Activated CD4-positive, alpha-beta memory T cell treated with anti-CD3 and anti-CD28 coated beads, Interleukin-2, amount 10 ng/mL, durations not matched to agents 7 days and 5 days (primary cell): Measurements from ENCODE around the gene C1QTNF1. TPM values are rescaled to one million over a fixed set of nuclear protein-coding genes. Genes with fewer than 3 reads are reported as not detected.
"Not testable (repeated sequence)": the region's sequence is repeated elsewhere in the genome, so short reads cannot be mapped to it uniquely, and the experiment has no call there.

Experiments used
- CTCF ChIA-PET: fragments of 350-600 bp; sonication (Branson Sonifier 250); formaldehyde crosslinking; loops from one replicate; lab custom pipeline; 2021; ENCODE audit warnings: antibody characterized with exemption, inconsistent platforms; lab: Charles Lee
- POLR2A ChIA-PET: fragments of 350-600 bp; sonication (Branson Sonifier 250); formaldehyde crosslinking; loops from one replicate; lab custom pipeline; 2021; ENCODE audit warnings: antibody characterized with exemption; lab: Charles Lee
- DNase-seq: peaks from one replicate; pipeline ENCODE4 v3.0.0-alpha.2; 2020
- H3K27ac Mint-ChIP-seq: one replicate; pipeline ENCODE4 v1.8.0; 2021; ENCODE audit warnings: mild to moderate bottlenecking, mixed read lengths
- H3K27me3 Mint-ChIP-seq: one replicate; pipeline ENCODE4 v1.8.0; 2021; ENCODE audit warnings: mixed read lengths
- H3K36me3 Mint-ChIP-seq: one replicate; pipeline ENCODE4 v1.8.0; 2021; ENCODE audit warnings: low read depth, mixed read lengths
- H3K4me1 Mint-ChIP-seq: one replicate; pipeline ENCODE4 v1.8.0; 2021; ENCODE audit warnings: mixed read lengths
- H3K4me3 Mint-ChIP-seq: one replicate; pipeline ENCODE4 v1.8.0; 2021; ENCODE audit warnings: mild to moderate bottlenecking, mixed read lengths
- H3K9me3 Mint-ChIP-seq: one replicate; pipeline ENCODE4 v1.8.0; 2021; ENCODE audit warnings: mixed read lengths
- total RNA-seq, 2 experiments: library from RNA; stranded (reverse); gene quantifications; one replicate each; pipeline ENCODE4 v1.2.3, GENCODE V29; 2021

Gene C1QTNF1
- total RNA-seq, 2 experiments from 2014 or later, result not detected

DNA sequence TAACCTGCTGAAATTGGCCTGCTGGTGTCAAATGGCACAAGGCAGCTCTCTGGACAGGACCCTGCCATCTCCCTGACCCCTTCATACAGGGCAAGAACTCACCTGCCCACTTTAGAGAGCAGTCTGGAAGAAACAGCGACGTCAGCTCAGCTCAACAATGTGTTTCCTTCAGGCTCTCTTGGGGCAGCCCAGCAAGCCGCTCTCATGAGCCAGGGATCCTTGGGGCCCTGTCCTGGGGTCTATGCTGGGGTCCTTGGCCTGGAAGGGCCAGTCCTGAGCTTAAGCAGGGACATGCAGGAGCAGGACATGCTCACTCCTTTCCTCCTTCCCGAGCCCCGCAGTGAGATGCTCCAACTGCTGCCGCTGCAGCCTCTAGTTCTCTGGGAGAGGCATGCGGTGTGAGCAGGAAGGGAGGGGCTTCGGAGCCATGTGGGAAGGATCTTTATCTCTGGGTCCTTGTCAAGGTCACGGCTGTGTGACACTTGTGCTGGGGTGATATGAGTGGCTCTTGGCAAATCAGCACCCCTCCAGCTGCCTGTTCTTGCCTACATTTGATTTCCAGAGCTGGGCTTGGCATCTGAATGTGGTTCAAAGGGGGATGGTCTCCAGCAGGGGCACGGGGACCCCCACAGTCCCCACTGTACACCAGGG is 3.4 kb downstream of the C1QTNF1 start:
- H3K4me1 Mint-ChIP-seq, result peaks cover 13% of the 10 kb centered on the region
- ChIA-PET CTCF (interaction anchor here (0.6 kb wide), 1 partner anchor 34 kb away, joined by 3 read pairs; no protein-coding TSS in a partner anchor), POLR2A (no interaction called here)
- no peak overlapping the region for H3K27ac Mint-ChIP-seq
- no peaks in the 10 kb centered on the region for H3K36me3 Mint-ChIP-seq
- no peaks in the 10 kb centered on the region for H3K9me3 Mint-ChIP-seq
- DNase-seq, result no peak
- H3K27me3 Mint-ChIP-seq, result peaks cover 52% of the 10 kb centered on the region
- H3K4me3 Mint-ChIP-seq, result no peak overlapping the region

GRCh38 chr17:79027925-79028491 is 4.0 kb downstream of the C1QTNF1 start:
- no peaks in the 10 kb centered on the region for H3K9me3 Mint-ChIP-seq
- H3K36me3 Mint-ChIP-seq, result no peaks in the 10 kb centered on the region
- ChIA-PET POLR2A (no interaction called here), CTCF (interaction anchor here (0.6 kb wide), 1 partner anchor 33 kb away, joined by 3 read pairs; no protein-coding TSS in a partner anchor)
- no peak overlapping the region for H3K4me3 Mint-ChIP-seq
- H3K27me3 Mint-ChIP-seq, result peaks cover 49% of the 10 kb centered on the region
- H3K27ac Mint-ChIP-seq, result no peak overlapping the region
- peaks cover 13% of the 10 kb centered on the region for H3K4me1 Mint-ChIP-seq
- DNase-seq, result no peak

DNA sequence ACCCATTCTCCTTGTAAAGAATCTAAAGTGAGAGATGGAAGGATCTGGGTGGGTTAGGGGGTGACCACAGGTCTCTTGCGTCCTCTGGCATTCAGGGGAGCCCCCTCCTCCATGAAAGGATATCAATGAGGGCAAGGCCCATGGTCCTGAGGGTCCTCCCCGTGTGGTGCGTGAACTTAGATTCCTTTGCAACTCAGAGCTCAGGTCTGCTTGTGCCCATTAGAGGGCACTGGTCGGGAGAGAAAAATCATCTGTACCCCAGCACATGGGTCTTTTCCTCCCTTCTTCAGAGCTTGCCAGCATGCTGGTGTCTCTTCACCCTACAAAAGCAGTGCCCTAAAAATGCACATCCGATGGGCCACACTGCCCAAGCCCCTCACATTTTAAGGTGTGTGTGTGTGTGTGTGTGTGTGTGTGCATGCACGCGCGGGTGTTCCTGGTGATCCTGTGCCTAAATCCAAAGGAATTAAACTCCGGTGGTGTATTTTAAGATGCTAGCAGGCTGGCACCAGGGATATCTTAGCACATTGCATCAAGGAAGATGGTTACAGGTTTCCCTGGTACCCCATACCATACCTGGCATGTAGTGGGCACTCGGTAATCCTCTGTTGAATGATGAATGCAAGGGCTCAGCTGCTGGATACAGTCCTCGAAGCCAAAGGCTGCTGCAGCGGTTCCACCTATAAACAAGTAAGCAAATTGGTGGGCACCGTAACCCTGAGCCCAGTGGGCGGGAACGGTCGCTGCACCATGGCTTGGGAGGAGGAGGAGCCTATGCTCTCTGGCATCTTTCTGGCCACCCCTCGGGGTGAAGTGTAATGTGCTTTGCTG is 4.7 kb downstream of the C1QTNF1 start:
- Mint-ChIP-seq H3K27me3 (peaks cover 42% of the 10 kb centered on the region), H3K9me3 (no peaks in the 10 kb centered on the region), H3K27ac (no peak overlapping the region), H3K36me3 (no peaks in the 10 kb centered on the region), H3K4me1 (peaks cover 11% of the 10 kb centered on the region), H3K4me3 (no peak overlapping the region)
- CTCF ChIA-PET, result no interaction called here
- POLR2A ChIA-PET, result no interaction called here
- no peak for DNase-seq

DNA sequence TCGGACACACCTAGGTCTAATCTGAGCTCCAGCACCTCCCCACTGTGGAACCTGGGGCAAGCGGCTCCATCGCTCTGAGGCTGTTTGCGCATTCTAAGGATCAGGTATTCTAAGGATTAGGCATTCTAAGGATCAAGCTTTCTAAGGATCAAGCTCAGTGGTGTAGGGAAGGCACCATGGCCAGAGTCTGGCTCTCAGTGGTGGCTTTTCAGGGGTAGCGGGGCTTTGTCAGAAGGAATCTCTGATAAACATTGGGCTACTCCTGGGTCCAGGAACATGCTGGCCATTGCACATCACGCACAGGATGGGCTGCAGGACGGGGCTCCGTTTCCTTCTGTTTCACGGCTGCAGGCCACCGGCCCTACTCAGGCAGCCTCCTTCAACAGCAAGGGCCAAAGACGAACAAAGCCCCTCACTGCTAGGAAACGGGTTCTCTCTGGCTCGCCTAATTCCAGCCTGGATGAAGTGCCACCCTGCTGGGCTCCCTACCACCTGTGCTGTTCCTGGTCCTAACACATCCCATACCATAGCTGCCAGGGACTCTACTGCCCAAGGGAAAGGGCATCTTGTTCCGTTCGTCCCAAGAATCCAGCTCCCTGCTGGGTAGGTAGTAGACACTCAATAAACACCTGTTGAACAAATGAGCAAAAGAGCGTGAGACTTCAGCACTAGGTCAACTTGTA is 5.5 kb downstream of the C1QTNF1 start:
- peaks cover 38% of the 10 kb centered on the region for H3K27me3 Mint-ChIP-seq
- peaks cover 8% of the 10 kb centered on the region for H3K4me1 Mint-ChIP-seq
- POLR2A ChIA-PET, result no interaction called here
- no peak for DNase-seq
- no peak overlapping the region for H3K27ac Mint-ChIP-seq
- H3K4me3 Mint-ChIP-seq, result no peak overlapping the region
- CTCF ChIA-PET, result interaction anchor here (1.2 kb wide), 1 partner anchor 8 kb away, joined by 3 read pairs; no protein-coding TSS in a partner anchor
- no peaks in the 10 kb centered on the region for H3K9me3 Mint-ChIP-seq
- no peaks in the 10 kb centered on the region for H3K36me3 Mint-ChIP-seq

GRCh38 chr17:79030636-79031035 is 6.7 kb downstream of the C1QTNF1 start:
- H3K36me3 Mint-ChIP-seq, POLR2A ChIA-PET, H3K9me3 Mint-ChIP-seq, DNase-seq, H3K4me1 Mint-ChIP-seq, H3K27ac Mint-ChIP-seq, H3K4me3 Mint-ChIP-seq: not testable (repeated sequence)
- H3K27me3 Mint-ChIP-seq, result peaks cover 28% of the 10 kb centered on the region
- CTCF ChIA-PET, result interaction anchor here (0.7 kb wide), 1 partner anchor 1046 kb away, joined by 4 read pairs; no protein-coding TSS in a partner anchor

- POLR2A ChIA-PET, result no interaction called here
- Mint-ChIP-seq H3K4me3 (no peak overlapping the region), H3K4me1 (no peaks in the 10 kb centered on the region), H3K27ac (no peak overlapping the region), H3K36me3 (no peaks in the 10 kb centered on the region), H3K9me3 (no peaks in the 10 kb centered on the region), H3K27me3 (peaks cover 18% of the 10 kb centered on the region)
- CTCF ChIA-PET, result no interaction called here
- no peak for DNase-seq
Observed at GRCh38 chr17:79031996-79032875, 8.3 kb downstream of the C1QTNF1 start.

DNA sequence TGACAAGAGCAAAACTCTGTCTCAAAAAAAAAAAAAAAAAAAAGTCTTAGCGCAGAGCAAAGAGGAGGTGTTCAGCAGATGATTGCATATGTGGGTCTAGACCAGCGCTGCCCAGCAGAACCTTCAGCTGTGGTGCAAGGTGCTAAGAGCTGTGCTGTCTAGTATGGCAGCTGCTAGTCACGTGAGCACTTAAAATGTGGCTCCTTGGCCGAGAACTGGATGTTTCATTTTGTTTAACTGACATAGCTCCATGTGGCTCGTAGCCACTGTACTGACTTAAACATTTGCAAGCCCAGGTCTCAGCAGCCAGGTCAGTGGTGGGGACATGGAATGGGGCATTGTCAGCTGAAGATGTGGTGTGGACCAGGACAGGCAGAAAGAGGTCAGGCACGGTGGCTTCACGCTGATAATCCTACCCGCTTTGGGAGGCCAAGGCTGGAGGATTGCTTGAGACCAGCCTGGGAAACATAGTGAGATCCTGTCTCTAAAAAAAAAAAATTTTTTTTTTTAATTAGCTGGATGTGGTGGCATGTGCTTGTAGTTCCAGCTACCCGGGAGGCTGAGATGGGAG is 9.2 kb downstream of the C1QTNF1 start:
- POLR2A ChIA-PET, result no interaction called here
- Mint-ChIP-seq H3K9me3 (no peaks in the 10 kb centered on the region), H3K27me3 (peaks cover 15% of the 10 kb centered on the region), H3K36me3 (no peaks in the 10 kb centered on the region), H3K4me3 (no peak overlapping the region), H3K4me1 (no peaks in the 10 kb centered on the region), H3K27ac (no peak overlapping the region)
- DNase-seq, result no peak
- CTCF ChIA-PET, result no interaction called here

DNA sequence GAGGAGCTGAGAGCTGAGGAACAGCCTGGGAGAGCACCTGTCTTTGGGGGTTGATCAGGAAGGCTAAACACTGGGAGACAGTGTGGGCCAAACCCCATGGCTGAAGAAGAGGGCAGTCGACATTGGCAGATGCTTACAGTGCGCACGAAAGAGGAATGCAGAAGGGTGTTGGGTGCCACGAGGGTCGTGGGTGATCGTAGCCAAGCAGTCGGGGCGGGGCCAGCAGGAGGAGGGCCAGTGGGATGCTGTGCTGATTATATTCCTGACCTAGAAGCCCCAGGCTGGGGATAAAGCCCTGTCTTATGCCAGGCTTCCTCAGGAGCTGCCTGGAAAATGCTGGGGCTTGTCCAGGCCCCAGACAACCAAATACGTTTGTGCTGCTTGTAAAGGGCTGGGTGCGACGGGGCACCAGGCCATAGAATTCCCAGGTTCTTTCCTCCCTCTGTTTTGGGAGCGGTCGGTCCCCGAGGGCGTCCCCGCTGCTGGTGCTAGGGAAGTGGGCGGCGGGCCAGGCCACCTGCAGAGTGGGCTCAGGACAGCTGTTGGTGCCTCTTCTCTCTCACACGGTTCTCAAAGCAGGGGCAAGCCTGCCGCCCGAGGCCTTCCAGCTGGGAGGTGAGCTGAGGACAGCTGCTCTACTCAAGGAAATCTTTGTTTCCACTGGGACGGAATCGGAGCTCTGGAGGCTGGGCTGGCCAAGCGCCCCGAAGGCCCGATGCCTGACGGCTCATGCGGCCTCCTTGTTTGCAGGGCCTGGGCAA is 10.0 kb downstream of the C1QTNF1 start:
- H3K27me3 Mint-ChIP-seq, result peaks cover 9% of the 10 kb centered on the region
- ChIA-PET POLR2A (no interaction called here), CTCF (no interaction called here)
- DNase-seq, result no peak
- no peak overlapping the region for H3K27ac Mint-ChIP-seq
- H3K4me3 Mint-ChIP-seq, result no peak overlapping the region
- H3K36me3 Mint-ChIP-seq, result no peaks in the 10 kb centered on the region
- H3K4me1 Mint-ChIP-seq, result no peaks in the 10 kb centered on the region
- H3K9me3 Mint-ChIP-seq, result no peaks in the 10 kb centered on the region

GRCh38 chr17:79034931-79035485 is 11.0 kb downstream of the C1QTNF1 start:
- ChIA-PET CTCF (interaction anchor here (1.9 kb wide), 1 partner anchor 10 kb away, joined by 6 read pairs; no protein-coding TSS in a partner anchor), POLR2A (no interaction called here)
- Mint-ChIP-seq H3K27ac (no peak overlapping the region), H3K4me1 (no peaks in the 10 kb centered on the region), H3K9me3 (no peaks in the 10 kb centered on the region), H3K27me3 (peaks cover 5% of the 10 kb centered on the region), H3K4me3 (no peak overlapping the region), H3K36me3 (no peaks in the 10 kb centered on the region)
- no peak for DNase-seq

- H3K27me3 Mint-ChIP-seq, result peaks cover 5% of the 10 kb centered on the region
- ChIA-PET CTCF (interaction anchor here (1.9 kb wide), 1 partner anchor 9 kb away, joined by 6 read pairs; no protein-coding TSS in a partner anchor), POLR2A (no interaction called here)
- no peaks in the 10 kb centered on the region for H3K4me1 Mint-ChIP-seq
- H3K36me3 Mint-ChIP-seq, result no peaks in the 10 kb centered on the region
- no peaks in the 10 kb centered on the region for H3K9me3 Mint-ChIP-seq
- H3K27ac Mint-ChIP-seq, result no peak overlapping the region
- DNase-seq, result no peak
- H3K4me3 Mint-ChIP-seq, result no peak overlapping the region
Observed at GRCh38 chr17:79035686-79036085, 11.7 kb downstream of the C1QTNF1 start.

DNA sequence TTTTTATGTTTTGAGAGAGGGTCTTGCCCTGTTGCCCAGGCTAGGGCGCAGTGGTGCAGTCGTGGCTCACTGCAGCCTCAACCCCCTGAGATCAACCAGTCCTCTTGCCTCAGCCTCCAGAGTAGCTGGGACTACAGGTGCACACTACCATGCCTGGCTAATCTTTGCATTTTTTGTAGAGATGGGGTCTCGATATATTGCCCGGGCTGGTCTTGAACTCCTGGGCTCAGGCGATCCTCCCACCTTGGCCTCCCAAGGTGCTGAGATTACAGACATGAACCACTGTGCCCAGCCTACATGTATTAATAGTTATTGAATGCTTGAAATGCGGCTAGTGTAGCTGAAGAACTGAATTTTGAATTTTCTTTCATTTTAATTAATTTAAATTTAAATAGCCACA is 12.2 kb downstream of the C1QTNF1 start:
- Mint-ChIP-seq H3K27me3 (peaks cover 5% of the 10 kb centered on the region), H3K4me3 (no peak overlapping the region), H3K4me1 (no peaks in the 10 kb centered on the region), H3K27ac (no peak overlapping the region), H3K9me3 (no peaks in the 10 kb centered on the region), H3K36me3 (no peaks in the 10 kb centered on the region)
- ChIA-PET POLR2A (no interaction called here), CTCF (interaction anchor here (0.6 to 1.9 kb wide), 2 partner anchors 9 to 49 kb away, joined by 3 to 6 read pairs; no protein-coding TSS in a partner anchor)
- DNase-seq, result no peak
